CD4-positive, alpha-beta T cell (primary cell): Measurements from ENCODE around the gene GALNT10. TPM values are rescaled to one million over a fixed set of nuclear protein-coding genes. Genes with fewer than 3 reads are reported as not detected.

Experiments used
- ATAC-seq: fragments of 200-7000 bp; cut with Tn5 transposase; one replicate; pipeline ENCODE4 v1.10.0; 2022; ENCODE audit warnings: mild to moderate bottlenecking; ENCODE audit not compliant: poor library complexity
- CTCF ChIA-PET: fragments of 350-600 bp; sonication (Branson Sonifier 250); formaldehyde crosslinking; loops from one replicate; lab custom pipeline; 2021; ENCODE audit warnings: antibody characterized with exemption, inconsistent platforms; lab: Charles Lee
- POLR2A ChIA-PET: fragments of 350-600 bp; sonication (Branson Sonifier 250); formaldehyde crosslinking; loops from one replicate; lab custom pipeline; 2021; ENCODE audit warnings: antibody characterized with exemption, inconsistent platforms; lab: Charles Lee
- DNase-seq, 14 experiments: peaks; one replicate each; pipeline ENCODE4 v3.0.0-alpha.2; 2013 to 2020; ENCODE audit warnings: mixed read lengths in 2 of 14
- H3K27ac ChIP-seq, 2 donors: one replicate each; pipeline versions ENCODE4 v1.5.1 to v1.7.0; 2013; ENCODE audit warnings: low read length in 2 of 2, low read depth in 1 of 2, mild to moderate bottlenecking in 1 of 2
- H3K27me3 ChIP-seq, 2 experiments: 1 replicate in 1 of 2; 2 replicates in 1 of 2; pipeline versions ENCODE4 v1.6.1 to v1.7.0; 2013; ENCODE audit warnings: low read length in 2 of 2, control low read depth in 1 of 2, mild to moderate bottlenecking in 1 of 2, moderate library complexity in 1 of 2; ENCODE audit not compliant: insufficient read depth in 2 of 2, control insufficient read depth in 1 of 2
- H3K36me3 ChIP-seq: one replicate; pipeline ENCODE4 v1.6.1; 2013; ENCODE audit warnings: low read length, control low read depth; ENCODE audit not compliant: insufficient read depth
- H3K4me1 ChIP-seq: one replicate; pipeline ENCODE4 v1.6.1; 2013; ENCODE audit warnings: low read length, control low read depth; ENCODE audit not compliant: insufficient read depth
- H3K4me3 ChIP-seq: one replicate; pipeline ENCODE4 v1.5.1; 2013; ENCODE audit warnings: mild to moderate bottlenecking, low read length, moderate library complexity
- H3K9me3 ChIP-seq, 2 experiments: 1 replicate in 1 of 2; 2 replicates in 1 of 2; pipeline versions ENCODE4 v1.6.1 to v1.7.0; 2013; ENCODE audit warnings: low read length in 2 of 2, mild to moderate bottlenecking in 2 of 2, control low read depth in 1 of 2, moderate library complexity in 1 of 2; ENCODE audit not compliant: control insufficient read depth in 1 of 2, insufficient read depth in 1 of 2
- H3K27ac Mint-ChIP-seq: one replicate; pipeline ENCODE4 v1.8.0; 2020; ENCODE audit warnings: mixed read lengths
- H3K27me3 Mint-ChIP-seq: one replicate; pipeline ENCODE4 v1.8.0; 2021; ENCODE audit warnings: mixed read lengths
- H3K36me3 Mint-ChIP-seq: one replicate; pipeline ENCODE4 v1.8.0; 2021; ENCODE audit warnings: low read depth, mixed read lengths
- H3K4me1 Mint-ChIP-seq: one replicate; pipeline ENCODE4 v1.8.0; 2021; ENCODE audit warnings: low read depth, mixed read lengths
- H3K4me3 Mint-ChIP-seq: one replicate; pipeline ENCODE4 v1.8.0; 2020; ENCODE audit warnings: mild to moderate bottlenecking, mixed read lengths
- H3K9me3 Mint-ChIP-seq: one replicate; pipeline ENCODE4 v1.8.0; 2020; ENCODE audit warnings: mixed read lengths
- CTCF ChIP-seq: fragments of 200-600 bp; IDR thresholded peaks from one replicate; pipeline ENCODE4 v1.8.0; 2022; ENCODE audit warnings: antibody characterized with exemption, mild to moderate bottlenecking
- intact Hi-C, 2 experiments: fragments of 100-400 bp; cut with DNase I in 1 of 2; cut with micrococcal nuclease in 1 of 2; formaldehyde crosslinking; loops; one replicate each; pipeline versions ENCODE4 v1.15.1 to v1.9.0; 2023 to 2025; cut with DNase I, micrococcal nuclease
- total RNA-seq, 174 experiments: library from RNA in 2 of 174; stranded (reverse) in 2 of 174; gene quantifications; one replicate each; pipeline ENCODE4 v1.2.3 and lab custom pipeline; 2021 to 2026

The GALNT10 gene
- total RNA-seq, 2 experiments from 2014 or later: 21.7 to 23.0 TPM

DNA sequence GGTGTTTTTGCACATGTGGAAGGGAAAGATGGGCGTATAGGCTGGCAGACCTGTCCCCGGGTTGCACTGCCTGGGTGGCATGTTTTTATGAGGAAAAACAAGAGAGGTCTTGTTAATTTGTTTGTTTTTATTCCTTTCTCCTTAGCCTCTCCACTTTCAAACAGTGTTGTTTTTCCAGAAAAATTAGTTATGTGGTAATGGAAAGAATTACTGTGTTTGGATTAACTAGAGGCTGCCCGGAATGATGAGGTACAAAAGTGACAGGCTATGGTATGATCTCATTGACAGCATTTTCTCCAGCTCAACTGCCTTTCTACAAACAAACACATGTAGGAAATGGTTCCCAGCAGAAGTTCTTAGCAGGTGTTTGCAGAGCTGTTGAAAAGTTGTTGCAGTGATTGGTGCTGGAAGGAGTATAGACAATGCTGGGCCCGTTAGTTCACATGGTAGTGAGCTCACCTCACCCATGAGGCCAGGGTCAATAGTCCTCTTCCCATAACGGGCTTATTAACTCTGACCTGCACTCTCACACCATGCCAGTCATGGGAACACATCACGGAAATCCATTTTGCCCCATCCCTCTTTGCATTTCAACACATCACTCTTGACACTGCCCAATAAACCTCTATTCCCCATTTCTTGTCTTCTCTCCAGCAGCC lies 144.0 kb downstream of the GALNT10 start:
- H3K27me3 Mint-ChIP-seq: no peaks in the 10 kb centered on the region
- peaks cover 97% of the 10 kb centered on the region for H3K36me3 Mint-ChIP-seq
- no peak overlapping the region for H3K27ac Mint-ChIP-seq
- H3K4me1 ChIP-seq: no peaks in the 10 kb centered on the region
- no peak for TF ChIP-seq CTCF
- no peak overlapping the region for H3K27ac ChIP-seq
- H3K27me3 ChIP-seq: no peaks in the 10 kb centered on the region
- H3K4me3 Mint-ChIP-seq: no peak overlapping the region
- H3K4me3 ChIP-seq: no peak overlapping the region
- intact Hi-C loops: no loop called here
- H3K36me3 ChIP-seq: peaks cover 54% of the 10 kb centered on the region
- H3K9me3 Mint-ChIP-seq: no peaks in the 10 kb centered on the region
- ChIA-PET POLR2A (no interaction called here), CTCF (interaction anchor here (0.7 kb wide), 1 partner anchor 110 kb away, joined by 3 read pairs; no protein-coding TSS in a partner anchor)
- DNase-seq: no peak
- no peak for ATAC-seq
- H3K9me3 ChIP-seq: no peaks in the 10 kb centered on the region
- no peaks in the 10 kb centered on the region for H3K4me1 Mint-ChIP-seq

GRCh38 chr5:154335065-154335448 lies 144.5 kb downstream of the GALNT10 start:
- CTCF ChIA-PET: interaction anchor here (0.7 kb wide), 1 partner anchor 111 kb away, joined by 3 read pairs; no protein-coding TSS in a partner anchor

GRCh38 chr5:154341620-154342019 lies 151.1 kb downstream of the GALNT10 start:
- no peak for DNase-seq
- no peaks in the 10 kb centered on the region for H3K9me3 ChIP-seq
- H3K27ac Mint-ChIP-seq: no peak overlapping the region
- no peak overlapping the region for H3K4me3 ChIP-seq
- ATAC-seq: no peak
- H3K36me3 ChIP-seq: no peaks in the 10 kb centered on the region
- no peaks in the 10 kb centered on the region for H3K4me1 Mint-ChIP-seq
- no peaks in the 10 kb centered on the region for H3K27me3 ChIP-seq
- H3K4me1 ChIP-seq: no peaks in the 10 kb centered on the region
- no peaks in the 10 kb centered on the region for H3K9me3 Mint-ChIP-seq
- H3K27me3 Mint-ChIP-seq: no peaks in the 10 kb centered on the region
- peaks cover 28% of the 10 kb centered on the region for H3K36me3 Mint-ChIP-seq
- no peak for TF ChIP-seq CTCF
- H3K4me3 Mint-ChIP-seq: no peak overlapping the region
- POLR2A ChIA-PET: no interaction called here
- intact Hi-C loops: no loop called here
- H3K27ac ChIP-seq: no peak overlapping the region
- CTCF ChIA-PET: no interaction called here

More at GRCh38 chr5:154335065-154335448, 144.5 kb downstream of the GALNT10 start:
- Mint-ChIP-seq H3K27me3 (no peaks in the 10 kb centered on the region), H3K27ac (no peak overlapping the region), H3K36me3 (peaks cover 91% of the 10 kb centered on the region), H3K4me3 (no peak overlapping the region), H3K4me1 (no peaks in the 10 kb centered on the region), H3K9me3 (no peaks in the 10 kb centered on the region)
- Histone ChIP-seq H3K27ac (no peak overlapping the region), H3K4me1 (no peaks in the 10 kb centered on the region), H3K9me3 (no peaks in the 10 kb centered on the region), H3K4me3 (no peak overlapping the region), H3K27me3 (no peaks in the 10 kb centered on the region), H3K36me3 (peaks cover 50% of the 10 kb centered on the region)
- TF ChIP-seq CTCF: no peak
- ATAC-seq: no peak
- no peak for DNase-seq
- POLR2A ChIA-PET: no interaction called here
- intact Hi-C loops: no loop called here
